Measurements from ENCODE around the gene BTBD1. TPM values are rescaled to one million over a fixed set of nuclear protein-coding genes. Genes with fewer than 3 reads are reported as not detected.

BTBD1 gene
- polyA plus RNA-seq, 1 of the 3 experiments (the other 2 are of a cell fraction), result 34.4 TPM

- TF ChIP-seq USF1 (IDR thresholded peaks at IDR 0.05; ENCODE audit: borderline replicate concordance, low read depth), result no peak
- no peak for TF ChIP-seq JUND (IDR thresholded peaks at IDR 0.05)
- TF ChIP-seq CHD2 (IDR thresholded peaks at IDR 0.05; ENCODE audit: low read length, partially characterized antibody), result no peak
- TF ChIP-seq GABPA (IDR thresholded peaks at IDR 0.05; ENCODE audit: low read depth), result no peak
- no peak for TF ChIP-seq RAD21 (IDR thresholded peaks at IDR 0.05; ENCODE audit: low read length)
- TF ChIP-seq TEAD4 (IDR thresholded peaks at IDR 0.05; ENCODE audit: borderline replicate concordance, insufficient read depth), result no peak
- TF ChIP-seq POLR2AphosphoS5 (IDR thresholded peaks at IDR 0.05; ENCODE audit: low read depth, low read length), result no peak
- no peak for TF ChIP-seq ELF1 (IDR thresholded peaks at IDR 0.05)
- no peak for TF ChIP-seq SMC3 (IDR thresholded peaks at IDR 0.05; ENCODE audit: low read depth, low read length)
- TF ChIP-seq TAF1 (IDR thresholded peaks at IDR 0.05; ENCODE audit: borderline replicate concordance, low read depth, low read length), result no peak
- no peak for TF ChIP-seq FOXJ3 (CRISPR knock-in tag; IDR thresholded peaks at IDR 0.05)
- no peak for TF ChIP-seq GATA2 (CRISPR knock-in tag; IDR thresholded peaks at IDR 0.05)
These were observed 868 bp downstream of the BTBD1 start (continued) for GRCh38 chr15:83066034-83066733.

GRCh38 chr15:83065431-83065830, 1.6 kb downstream of the BTBD1 start:
- no peaks in the 10 kb centered on the region for H3K9me2 ChIP-seq
- peaks cover 53% of the 10 kb centered on the region for H4K20me1 ChIP-seq (ENCODE audit: insufficient read depth)
- peaks cover 17% of the 10 kb centered on the region for H3F3A ChIP-seq (replicated peaks; ENCODE audit: insufficient read depth)
- POLR2A ChIA-PET, result no interaction called here
- peaks cover 24 to 31% of the 10 kb centered on the region in 2 experiments; a peak in 3 of 4 replicates for H3K4me1 ChIP-seq (ENCODE audit: control insufficient read depth in 1 of 2, insufficient read depth in 2 of 2, low read depth in 1 of 2, low read length in 1 of 2)
- H3K4me3 ChIP-seq (ENCODE audit: low read depth in 2 of 2, low read length in 1 of 2), result peak overlapping the region; percentile 86 to 94
- H3K9me3 ChIP-seq, result no peaks in the 10 kb centered on the region
- H3K27ac ChIP-seq (ENCODE audit: low read depth in 2 of 2, low read length in 1 of 2), result peak overlapping the region in 1 of 2 experiments; percentile 91; a peak in 1 of 4 replicates
- 38% methylated on average over 3 of the region's 3 CpGs for WGBS (ENCODE audit: low lambda C conversion rate)
- H3K9ac ChIP-seq, result peak overlapping the region; percentile 95
- H3K79me2 ChIP-seq (ENCODE audit: insufficient read depth), result peaks cover 64% of the 10 kb centered on the region
- peak overlapping the region; percentile 86 for H3K4me2 ChIP-seq
- no peak for DNase-seq
- CTCF ChIA-PET, result no interaction called here
- H2AFZ ChIP-seq (ENCODE audit: low read depth), result no peak overlapping the region
- H3K27me3 ChIP-seq (ENCODE audit: insufficient read depth), result no peaks in the 10 kb centered on the region
- H3K36me3 ChIP-seq (replicated peaks in 1 of 2; ENCODE audit: control insufficient read depth in 1 of 2, insufficient read depth in 2 of 2, low read length in 1 of 2), result peaks cover 6 to 7% of the 10 kb centered on the region in 2 experiments
- TF ChIP-seq REST (IDR thresholded peaks at IDR 0.05; ENCODE audit: low read depth, low read length) (no peak), ZBTB33 (IDR thresholded peaks at IDR 0.05; ENCODE audit: borderline replicate concordance, low read depth) (no peak), GATA2 (CRISPR knock-in tag; IDR thresholded peaks at IDR 0.05) (no peak), MEF2A (IDR thresholded peaks at IDR 0.05; ENCODE audit: borderline replicate concordance, low read depth) (no peak), RXRA (IDR thresholded peaks at IDR 0.05; ENCODE audit: borderline replicate concordance, low read depth) (no peak), SMC3 (IDR thresholded peaks at IDR 0.05; ENCODE audit: low read depth, low read length) (no peak), MAX (IDR thresholded peaks at IDR 0.05; ENCODE audit: low read depth) (no peak), PBX3 (IDR thresholded peaks at IDR 0.05) (no peak), JUND (IDR thresholded peaks at IDR 0.05) (no peak), TAF1 (IDR thresholded peaks at IDR 0.05; ENCODE audit: borderline replicate concordance, low read depth, low read length) (no peak), POLR2AphosphoS5 (IDR thresholded peaks at IDR 0.05; ENCODE audit: low read depth, low read length) (no peak), RCOR1 (IDR thresholded peaks at IDR 0.05; ENCODE audit: low read length) (no peak), ELF1 (IDR thresholded peaks at IDR 0.05) (no peak), RAD21 (IDR thresholded peaks at IDR 0.05; ENCODE audit: low read length) (no peak), USF1 (IDR thresholded peaks at IDR 0.05; ENCODE audit: borderline replicate concordance, low read depth) (no peak), MXI1 (IDR thresholded peaks at IDR 0.05; ENCODE audit: low read depth, low read length) (no peak)
